ENCODE measurements around the gene ASXL3.

DNA sequence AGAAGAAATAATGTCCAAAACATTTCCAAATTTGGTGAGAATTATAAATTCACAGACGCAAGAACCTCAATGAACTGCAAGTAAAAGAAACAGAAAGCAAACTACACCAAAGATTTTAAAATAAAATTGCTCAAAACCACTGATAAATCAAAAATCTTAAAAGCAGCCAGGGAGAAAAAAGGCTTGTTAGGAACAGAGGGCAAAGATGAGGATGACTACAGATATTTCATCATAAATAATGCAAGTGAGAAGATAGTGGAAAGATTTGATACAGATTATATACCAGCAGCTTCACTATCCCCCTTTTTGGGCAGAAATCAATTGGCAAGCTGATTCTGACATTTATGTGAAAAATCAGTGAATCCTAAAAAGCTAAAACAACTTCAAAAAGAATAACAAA lies 10.3 kb upstream of the ASXL3 start:
- TF ChIP-seq, protein P1, sequence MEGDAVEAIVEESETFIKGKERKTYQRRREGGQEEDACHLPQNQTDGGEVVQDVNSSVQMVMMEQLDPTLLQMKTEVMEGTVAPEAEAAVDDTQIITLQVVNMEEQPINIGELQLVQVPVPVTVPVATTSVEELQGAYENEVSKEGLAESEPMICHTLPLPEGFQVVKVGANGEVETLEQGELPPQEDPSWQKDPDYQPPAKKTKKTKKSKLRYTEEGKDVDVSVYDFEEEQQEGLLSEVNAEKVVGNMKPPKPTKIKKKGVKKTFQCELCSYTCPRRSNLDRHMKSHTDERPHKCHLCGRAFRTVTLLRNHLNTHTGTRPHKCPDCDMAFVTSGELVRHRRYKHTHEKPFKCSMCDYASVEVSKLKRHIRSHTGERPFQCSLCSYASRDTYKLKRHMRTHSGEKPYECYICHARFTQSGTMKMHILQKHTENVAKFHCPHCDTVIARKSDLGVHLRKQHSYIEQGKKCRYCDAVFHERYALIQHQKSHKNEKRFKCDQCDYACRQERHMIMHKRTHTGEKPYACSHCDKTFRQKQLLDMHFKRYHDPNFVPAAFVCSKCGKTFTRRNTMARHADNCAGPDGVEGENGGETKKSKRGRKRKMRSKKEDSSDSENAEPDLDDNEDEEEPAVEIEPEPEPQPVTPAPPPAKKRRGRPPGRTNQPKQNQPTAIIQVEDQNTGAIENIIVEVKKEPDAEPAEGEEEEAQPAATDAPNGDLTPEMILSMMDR (IDR thresholded peaks at IDR 0.05) = no peak
- TF ChIP-seq EZH2 (IDR thresholded peaks at IDR 0.05; ENCODE audit: borderline replicate concordance, insufficient read depth, low read depth, low read length, poor library complexity, severe bottlenecking) = no peak
